Measurements from ENCODE around the gene LTBP1.
"Not testable (repeated sequence)": the region's sequence is repeated elsewhere in the genome, so short reads cannot be mapped to it uniquely, and the experiment has no call there.

Gene LTBP1

DNA sequence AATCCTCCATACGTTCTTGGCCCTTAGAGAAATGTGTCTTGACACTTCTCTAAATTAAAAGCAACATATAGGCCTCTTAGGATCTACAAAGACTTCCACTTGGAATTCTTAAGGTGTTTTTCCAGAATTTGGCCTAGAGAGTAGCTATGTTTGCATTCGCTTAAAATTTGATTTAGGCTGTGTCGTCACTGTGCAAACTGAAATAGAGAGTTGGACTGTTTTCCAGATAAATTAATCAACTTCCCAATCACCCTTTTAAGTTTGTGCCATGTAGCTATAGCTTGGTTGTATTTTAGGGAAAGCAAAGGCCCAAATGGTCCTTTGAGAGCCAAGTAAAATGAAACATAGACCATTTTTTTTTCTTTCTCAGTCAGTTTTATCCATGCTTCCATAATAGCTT is 401.1 kb downstream of the LTBP1 start:
- DNase-seq (ENCODE audit: low spot score) = no peak

DNA sequence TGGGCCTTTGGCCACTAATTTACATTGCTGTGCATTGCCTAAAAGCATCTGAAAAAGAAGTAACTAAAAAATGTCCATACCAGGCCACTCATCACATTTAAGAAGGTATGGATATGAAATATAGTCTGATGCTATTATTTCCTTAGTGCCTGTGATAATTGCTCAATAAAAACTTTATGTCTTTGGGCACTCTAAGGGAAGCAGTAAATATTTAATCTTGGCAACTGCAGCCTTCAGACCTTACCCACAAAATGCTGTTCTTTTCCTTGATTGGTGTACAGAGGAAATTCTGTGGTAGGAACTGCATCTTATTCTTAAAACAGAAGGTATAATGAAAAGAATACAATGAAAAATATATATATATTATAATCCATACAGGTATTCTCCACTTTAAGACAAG is 403.9 kb downstream of the LTBP1 start:
- no peak for DNase-seq (ENCODE audit: low spot score)

DNA sequence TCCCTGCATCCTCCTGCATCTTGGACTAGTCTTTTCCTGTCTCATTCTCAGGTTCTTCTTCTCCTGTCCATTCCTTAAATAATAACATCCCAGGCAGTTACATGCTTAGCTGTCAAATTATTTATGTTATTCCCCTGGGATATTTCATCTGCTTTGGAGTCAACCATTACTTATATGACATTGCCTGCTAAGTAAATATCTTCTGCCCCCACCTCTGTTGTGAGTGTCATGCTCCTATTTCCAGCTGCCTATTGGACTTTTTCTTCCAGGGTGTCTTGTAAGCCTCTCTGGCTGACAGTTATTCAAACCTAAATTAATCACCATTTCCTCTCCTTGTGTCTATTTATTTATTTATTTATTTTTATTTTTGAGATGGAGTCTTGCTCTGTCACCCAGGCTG is 405.0 kb downstream of the LTBP1 start:
- no peak for DNase-seq (ENCODE audit: low spot score)

DNA sequence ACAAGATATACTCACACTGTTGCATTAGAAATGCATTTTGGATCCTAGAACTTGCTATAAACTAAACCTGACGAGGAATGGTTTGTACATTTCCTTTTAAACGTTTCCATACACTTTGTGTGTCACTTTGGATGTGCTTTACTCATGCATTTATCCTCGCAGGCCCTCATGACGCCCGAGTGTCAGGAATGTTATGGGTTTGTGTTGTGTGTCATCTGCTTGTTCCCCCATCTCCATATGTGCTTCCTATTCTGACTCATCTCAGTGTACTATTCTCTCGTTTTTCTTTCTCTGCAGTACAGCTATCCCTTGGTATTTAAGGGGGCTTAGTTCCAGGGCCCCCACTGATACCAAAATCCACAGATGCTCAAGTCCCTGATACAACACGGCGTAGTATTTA is 408.2 kb downstream of the LTBP1 start:
- no peak for DNase-seq (ENCODE audit: low spot score)

DNA sequence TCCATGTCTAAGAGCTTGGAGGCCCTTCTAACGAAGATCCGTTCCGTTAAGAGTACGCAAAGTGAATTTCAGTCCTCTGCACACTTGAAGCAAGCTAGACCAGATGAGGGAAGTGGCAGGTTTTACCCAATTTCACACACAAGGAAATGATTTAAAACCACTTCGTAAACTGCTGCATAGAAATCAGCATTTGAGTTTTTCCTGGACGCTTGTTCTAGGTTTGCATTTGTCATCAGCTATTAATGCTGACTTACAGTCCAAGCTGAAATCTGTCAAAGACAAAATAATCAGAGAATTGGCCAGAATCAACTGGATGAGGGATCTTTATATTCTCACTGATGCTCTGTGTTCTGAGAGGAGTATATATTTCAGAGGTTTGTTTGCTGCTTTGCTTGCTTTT is 412.1 kb downstream of the LTBP1 start:
- DNase-seq (ENCODE audit: low spot score) = no peak

DNA sequence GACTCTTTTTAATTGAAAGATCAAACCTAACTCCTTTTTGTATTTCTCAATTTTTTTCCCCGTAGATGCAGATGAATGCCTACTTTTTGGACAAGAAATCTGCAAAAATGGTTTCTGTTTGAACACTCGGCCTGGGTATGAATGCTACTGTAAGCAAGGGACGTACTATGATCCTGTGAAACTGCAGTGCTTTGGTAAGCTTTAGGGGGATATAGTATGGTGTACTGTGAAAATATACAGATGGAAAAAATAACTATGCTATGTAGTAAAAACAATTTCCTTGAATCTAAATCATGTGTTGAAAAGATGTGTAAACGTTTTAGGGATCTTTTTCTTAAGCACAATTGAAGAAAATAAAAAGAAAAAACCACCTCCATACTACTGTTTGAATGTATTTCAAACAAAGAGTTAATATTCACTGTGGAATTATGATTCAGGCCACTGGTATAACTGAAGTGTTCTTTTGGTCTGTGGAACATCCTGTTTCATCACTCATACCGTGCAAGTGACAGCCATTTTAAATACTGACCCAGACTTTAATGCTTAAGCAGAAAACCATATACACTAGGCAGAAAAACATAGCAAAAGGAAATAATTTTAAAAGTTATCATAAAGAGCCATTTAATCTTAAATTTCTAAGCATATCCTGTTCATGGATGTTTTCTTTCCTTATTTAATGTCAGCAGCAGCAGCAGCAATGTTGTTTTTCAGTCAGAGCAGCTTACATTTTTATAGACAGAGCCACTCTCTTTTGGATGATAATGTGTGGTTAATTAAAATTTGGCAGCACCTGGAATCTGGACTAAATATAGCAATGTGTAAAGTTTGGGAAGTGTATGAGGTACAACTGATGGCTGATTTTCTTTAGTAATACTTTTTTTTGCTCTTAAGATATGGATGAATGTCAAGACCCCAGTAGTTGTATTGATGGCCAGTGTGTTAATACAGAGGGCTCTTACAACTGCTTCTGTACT is 416.9 kb downstream of the LTBP1 start:
- no peak for DNase-seq (ENCODE audit: low spot score)

DNA sequence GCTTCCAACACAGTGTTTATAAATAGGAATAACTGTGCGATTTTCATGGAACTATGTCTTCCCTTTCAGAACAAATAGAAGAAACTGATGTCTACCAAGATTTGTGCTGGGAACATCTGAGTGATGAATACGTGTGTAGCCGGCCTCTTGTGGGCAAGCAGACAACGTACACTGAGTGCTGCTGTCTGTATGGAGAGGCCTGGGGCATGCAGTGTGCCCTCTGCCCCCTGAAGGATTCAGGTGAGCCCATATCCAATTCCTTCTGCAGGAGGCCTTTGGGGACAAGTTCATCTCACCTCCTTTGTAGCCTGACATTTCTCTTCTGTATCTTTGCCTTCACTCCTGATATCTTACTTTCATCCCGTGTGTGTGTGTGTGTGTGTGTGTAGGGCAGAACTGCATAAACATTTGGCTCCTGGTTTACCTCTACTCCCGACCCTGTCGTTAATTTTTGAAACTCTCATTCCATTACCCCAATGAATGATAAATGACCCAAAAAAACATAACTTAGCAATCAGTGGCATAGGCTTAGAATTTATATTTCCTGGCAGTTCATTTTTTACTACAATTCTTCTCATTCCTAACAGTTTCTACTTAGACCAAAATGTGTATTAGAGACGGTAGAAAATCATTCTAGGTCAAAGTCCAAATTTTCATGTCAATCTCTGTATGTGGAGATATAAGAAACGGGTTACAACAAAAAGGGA is 418.7 kb downstream of the LTBP1 start:
- no peak for DNase-seq (ENCODE audit: low spot score)

DNA sequence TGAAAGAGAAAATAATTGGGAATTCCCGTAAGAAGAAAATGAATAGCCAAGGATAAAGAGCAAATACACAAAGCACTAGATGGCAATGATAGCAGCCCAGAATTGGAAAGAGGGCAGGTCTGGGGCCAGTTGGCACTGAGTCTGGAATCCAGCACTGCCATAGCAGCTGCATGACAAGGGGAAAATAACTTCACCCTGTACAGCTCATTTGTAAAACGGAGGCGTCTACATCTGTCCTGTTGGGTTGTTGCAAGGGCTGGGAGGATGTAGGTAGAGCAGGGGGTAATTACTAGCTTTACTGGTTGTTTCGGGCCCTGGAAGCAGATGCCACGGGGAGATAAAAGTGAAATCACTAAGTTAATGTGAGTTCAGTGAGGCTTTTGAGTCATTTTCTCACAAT is 419.7 kb downstream of the LTBP1 start:
- DNase-seq (ENCODE audit: low spot score) = no peak

DNA sequence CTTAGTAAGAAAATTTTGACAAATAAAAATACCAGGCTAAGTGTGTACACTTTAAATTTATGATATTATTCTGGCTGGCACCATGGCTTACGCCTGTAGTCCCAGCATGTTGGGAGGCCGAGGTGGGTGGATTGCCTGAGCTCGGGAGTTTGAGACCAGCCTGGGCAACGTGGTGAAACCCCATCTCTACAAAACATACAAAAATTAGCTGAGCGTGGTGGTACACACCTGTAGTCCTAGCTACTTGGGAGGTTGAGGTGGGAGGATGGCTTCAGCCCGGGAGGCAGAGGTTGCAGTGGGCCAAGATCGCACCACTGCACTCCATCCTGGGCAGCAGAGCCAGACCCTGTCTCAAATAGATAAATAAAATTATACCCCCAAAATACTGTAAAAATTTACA is 421.8 kb downstream of the LTBP1 start:
- DNase-seq (ENCODE audit: low spot score) = not testable (repeated sequence)

DNA sequence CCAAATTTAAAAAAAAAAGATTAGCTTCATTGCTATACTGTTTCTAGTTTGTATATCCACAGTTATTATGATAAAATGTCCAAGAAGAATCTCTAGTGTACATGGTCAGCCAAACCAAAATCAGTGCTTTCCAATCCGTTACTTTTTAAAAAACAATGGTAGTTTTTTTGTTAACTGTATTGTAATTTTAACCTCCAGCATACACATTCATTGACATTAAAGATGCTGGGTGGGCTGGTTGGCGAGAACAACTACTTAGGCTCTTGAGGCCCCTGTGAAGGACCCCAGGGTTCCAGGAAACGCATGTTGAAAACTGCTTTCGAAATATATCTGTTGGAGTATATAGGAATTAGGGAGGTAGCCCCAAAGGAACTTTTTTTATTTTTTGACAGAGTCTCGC is 422.4 kb downstream of the LTBP1 start:
- DNase-seq (ENCODE audit: low spot score) = no peak

DNA sequence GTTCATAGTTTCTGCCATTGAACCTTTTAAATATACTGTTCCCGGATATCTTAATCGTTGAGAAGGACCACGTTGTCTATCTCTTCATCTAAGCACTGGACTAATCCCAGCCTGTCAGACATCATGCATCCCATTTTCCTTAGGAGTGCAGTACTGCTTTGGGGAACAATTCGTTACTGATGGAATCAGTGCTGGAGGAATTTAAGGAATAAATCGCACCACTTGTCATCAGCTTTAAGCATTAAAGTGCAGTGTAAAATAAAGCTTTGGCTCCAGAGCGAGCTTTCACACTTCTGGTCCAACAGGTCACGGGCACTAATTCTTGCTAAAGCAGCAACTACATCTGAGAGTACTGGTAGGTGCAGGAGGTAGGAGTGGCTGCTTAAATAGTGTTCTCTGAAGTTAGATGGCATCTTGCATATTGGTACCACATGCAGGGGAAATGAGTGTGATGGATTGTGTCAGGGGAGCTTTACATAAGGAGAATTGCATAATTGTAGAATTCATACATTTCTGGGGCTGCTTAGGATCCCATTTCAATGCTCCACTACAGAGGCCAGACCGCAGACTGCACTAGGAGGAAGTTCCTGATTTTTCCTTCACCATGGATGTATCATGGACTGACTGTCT is 424.0 kb downstream of the LTBP1 start:
- DNase-seq (ENCODE audit: low spot score) = no peak

DNA sequence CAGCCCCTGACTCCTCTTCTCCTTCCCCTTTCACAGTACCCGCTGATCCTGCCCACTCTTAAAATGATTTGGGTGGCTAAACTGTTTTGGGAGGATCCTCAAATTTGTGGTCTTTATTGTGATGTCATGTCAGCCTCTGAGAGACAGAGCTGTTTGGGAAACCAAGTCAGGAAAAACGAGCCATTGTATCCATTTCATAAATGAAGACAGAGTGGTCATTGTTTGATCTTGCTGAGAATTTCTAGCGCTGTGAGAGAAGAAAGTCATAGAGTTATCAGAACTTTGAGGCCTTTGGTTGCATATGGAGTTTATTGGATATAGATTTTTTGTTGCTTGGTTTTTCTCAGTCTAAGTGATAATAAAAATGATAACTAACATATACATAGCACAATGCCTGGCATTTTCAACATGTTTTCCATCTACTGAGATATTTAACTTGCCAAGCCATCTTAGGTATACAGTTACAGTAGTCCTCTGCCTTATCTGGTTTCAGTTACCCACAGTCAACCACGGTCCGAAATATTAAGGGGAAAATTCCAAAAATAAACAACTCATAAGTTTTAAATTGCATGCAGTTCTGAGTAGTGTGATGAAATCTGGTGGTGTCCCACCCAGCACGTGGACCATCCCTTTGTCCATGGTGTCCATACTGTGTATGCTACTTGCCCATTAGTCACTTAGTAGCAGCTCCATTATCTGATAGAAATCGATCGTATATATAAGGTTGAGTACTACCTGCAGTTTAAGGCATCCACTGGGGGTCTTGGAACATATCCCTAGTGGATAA is 424.7 kb downstream of the LTBP1 start:
- DNase-seq (ENCODE audit: low spot score) = no peak

DNA sequence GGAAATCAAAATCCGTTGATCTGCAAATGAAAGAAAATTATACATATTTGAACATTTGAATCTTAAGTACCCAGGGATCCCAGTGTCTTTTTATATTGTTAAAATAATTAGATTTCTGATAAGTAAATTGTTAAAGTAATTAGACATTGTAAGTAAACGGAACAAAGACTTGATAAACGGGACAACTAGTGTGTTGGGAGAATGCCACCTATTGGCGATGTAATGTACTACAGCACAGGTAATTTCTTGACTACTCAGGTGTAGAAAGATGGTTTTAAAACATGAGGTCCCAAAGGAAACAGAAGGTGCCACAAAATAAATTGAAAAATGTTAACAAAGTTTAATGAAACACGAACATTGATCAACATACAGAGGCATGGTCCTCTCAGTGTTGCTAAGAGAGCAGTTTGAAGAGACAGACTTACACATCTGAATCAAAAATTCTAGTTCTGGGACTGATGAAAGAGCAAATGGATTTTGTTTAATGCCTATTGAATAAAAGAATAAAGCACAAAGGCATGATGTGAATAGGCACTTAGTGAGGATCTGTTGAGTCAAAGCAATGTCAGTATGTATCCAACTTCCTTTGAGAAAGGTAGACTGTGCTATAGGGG is 426.3 kb downstream of the LTBP1 start:
- peak; percentile 63 for DNase-seq (ENCODE audit: low spot score)

DNA sequence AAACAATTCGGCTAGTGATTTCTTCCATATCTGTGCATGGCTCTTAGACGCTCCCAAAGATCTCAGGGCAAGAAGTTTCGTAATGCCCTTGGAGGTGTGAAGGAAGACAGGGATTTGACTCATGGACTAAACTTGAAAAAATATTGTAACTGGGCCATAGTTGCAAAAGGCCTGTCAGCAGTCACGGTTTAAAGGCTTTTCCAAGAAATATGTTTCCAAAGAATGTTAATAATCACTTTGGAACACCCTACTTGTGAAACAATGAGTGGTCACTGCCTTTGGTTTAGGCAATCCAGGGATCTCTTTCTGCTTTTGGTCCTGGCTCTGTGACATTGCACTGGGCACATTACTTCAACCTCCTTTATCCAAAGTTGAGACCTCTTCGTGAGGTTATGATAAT is 427.2 kb downstream of the LTBP1 start:
- no peak for DNase-seq (ENCODE audit: low spot score)

DNA sequence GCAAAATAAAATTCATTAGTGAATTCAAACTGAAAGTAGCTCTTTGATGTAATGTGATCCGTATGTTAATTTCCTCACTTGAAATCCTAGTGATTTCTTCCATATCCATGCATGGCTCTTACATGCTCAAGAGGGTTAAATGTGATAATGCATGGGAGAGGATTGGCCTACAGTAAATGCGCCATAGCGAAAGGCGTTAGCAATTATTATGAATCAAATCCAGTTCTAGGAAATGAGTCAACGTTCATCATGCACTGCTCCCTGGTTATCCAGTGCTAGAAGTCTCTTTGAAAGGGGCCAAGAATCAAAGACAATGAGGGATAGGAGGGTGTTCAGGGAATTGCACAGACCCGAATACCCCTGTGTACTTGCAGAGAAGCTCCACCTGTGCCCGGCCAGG is 428.3 kb downstream of the LTBP1 start:
- no peak for DNase-seq (ENCODE audit: low spot score)

DNA sequence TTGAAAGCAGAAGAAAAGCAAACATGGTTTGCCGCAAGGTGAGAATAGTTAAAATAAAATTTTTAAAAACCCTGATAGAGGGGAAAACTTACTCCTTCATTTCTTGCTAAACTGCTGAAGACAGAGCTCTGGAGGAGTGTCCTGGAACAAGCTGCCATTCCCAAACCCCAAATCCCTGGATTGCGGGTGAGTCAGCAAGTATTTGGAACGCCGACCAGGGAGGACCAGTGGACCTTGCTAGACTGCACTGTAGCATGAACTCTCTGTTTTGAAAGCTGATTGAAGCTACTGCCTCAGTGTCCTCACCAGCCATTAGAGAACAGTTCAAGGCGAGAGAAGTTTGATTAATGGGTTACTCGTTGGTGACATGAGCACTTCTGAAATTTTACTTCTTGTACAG is 430.3 kb downstream of the LTBP1 start:
- DNase-seq (ENCODE audit: low spot score) = no peak

DNA sequence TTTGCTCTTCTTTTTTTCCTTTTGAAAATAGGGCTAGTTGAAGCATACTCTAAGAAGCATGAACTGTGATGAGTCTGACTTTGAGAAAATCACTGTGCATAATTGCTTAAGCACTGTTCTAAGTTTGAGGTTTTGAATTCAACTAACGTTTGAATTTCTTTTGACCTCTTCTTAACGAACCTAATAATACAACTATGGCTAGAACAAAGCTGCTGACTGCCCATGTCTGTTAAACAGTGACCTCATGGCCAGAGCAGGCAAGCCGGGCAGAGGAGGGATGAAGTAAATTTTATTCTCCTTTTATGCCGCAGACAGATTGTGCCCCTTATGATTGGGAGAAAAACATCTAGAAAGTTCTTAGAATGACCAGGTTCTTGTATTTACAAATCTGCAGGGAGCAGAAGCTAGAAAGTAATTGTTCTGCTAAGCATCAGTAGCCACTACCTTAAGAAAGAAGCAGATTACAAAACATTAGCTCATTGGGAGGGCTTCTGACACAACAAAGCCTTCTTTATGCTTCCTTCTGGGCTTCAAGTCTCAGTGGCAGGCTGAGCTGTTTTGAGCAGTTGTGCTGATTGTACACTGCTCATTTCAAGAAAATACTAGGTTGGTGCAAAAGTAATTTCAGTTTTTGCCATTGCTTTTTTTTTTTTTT is 431.9 kb downstream of the LTBP1 start:
- DNase-seq (ENCODE audit: low spot score) = no peak

DNA sequence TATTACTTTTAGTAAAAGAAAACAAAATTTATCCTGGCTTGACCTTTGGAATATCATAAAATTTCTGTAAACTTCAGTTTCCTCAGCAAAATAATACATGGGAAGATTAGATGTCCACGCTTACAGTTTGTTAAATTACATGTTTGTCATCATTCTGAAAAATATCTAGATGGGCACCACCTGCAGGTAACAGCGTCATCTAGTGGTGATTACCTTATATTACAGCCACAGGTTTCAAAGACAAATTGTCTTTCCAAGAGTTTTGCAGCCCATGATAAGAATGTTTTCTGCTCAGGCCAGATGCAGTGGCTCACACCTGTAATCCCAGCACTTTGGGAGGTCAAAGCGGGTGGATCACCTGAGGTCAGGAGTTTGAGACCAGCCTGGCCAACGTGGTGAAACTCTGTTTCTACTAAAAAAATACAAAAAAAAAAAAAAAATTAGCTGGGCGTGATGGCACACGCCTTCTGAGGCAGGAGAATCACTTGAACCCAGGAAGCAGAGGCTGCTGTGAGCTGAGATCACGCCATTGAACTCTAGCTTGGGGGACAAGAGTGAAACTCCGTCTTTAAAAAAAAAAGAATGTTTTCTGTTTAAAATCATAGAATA is 433.4 kb downstream of the LTBP1 start:
- peak; percentile 19 for DNase-seq (ENCODE audit: low spot score)

DNA sequence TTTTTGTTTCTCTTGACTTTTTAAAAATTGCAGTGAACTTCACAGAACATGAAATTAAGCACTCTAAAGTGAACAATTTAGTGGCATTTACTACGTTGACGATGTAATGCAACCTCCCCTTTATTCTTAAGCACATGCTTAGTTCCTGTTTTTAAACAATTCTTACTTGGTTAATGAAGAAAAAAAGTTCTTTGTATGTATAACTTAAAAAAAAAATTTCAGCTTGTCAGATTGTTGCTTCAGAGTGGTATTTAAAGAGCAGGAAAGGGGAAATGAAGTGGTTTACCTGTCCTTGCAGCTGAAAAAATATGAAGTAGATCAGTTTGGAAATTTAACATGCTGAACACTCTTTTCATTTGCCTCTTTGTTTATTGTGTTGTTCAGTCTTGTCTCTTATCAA is 434.0 kb downstream of the LTBP1 start:
- DNase-seq (ENCODE audit: low spot score) = no peak

DNA sequence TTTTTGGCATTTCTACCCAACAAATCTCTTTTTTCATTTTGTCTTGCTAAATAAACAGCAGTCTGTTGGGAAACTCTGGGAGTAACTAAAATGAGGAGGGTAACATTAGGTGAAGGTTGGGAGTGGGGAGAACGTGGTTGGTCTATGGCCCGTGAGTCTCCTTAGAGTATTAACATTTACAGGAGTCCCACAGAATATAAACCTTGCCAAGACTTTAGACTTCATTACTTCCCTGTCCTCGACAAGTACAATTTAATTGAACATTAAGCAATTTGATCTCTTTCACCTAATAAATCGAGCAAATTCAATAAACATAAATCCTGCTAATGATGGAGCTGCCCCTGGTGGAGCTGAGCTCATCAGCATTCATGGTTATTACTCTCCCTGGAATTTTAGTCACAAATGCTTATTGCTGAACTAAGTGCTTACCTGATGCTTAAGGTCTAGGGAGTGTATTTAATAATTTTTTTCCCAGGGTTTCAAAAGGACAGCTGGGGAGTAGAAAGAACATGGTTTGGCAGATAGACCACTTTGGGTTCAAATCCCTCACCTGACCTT is 434.6 kb downstream of the LTBP1 start:
- DNase-seq (ENCODE audit: low spot score) = no peak

Measured in activated CD4-positive, alpha-beta T cell treated with anti-CD3 and anti-CD28 coated beads, Interleukin-2, Interleukin-4, amounts not matched to agents 100 ng/mL and 50 ng/mL, durations not matched to agents 16 hours and 8 hours (primary cell).